Aorta (tissue), 5 donors: ENCODE measurements around the gene GATA3. TPM values are rescaled to one million over a fixed set of nuclear protein-coding genes. Genes with fewer than 3 reads are reported as not detected.
A peak's percentile ranks its signal among the peaks of the same experiment; 100 is the strongest.

ENCODE experiments used
- ATAC-seq: fragments of 200-7000 bp; cut with Tn5 transposase; one replicate; pipeline ENCODE4 v1.9.1; 2022; ENCODE audit warnings: moderate library complexity; ENCODE audit not compliant: low FRiP score
- DNase-seq, 2 donors: peaks; one replicate each; pipeline ENCODE4 v3.0.0-alpha.2; 2020
- H3K27ac ChIP-seq, 2 donors: one replicate each; pipeline ENCODE4 v1.5.1; 2013; ENCODE audit warnings: low read length in 2 of 2, mild to moderate bottlenecking in 2 of 2, moderate library complexity in 2 of 2, control low read depth in 1 of 2, inconsistent platforms in 1 of 2, low read depth in 1 of 2
- H3K27me3 ChIP-seq, 2 donors: one replicate each; pipeline ENCODE4 v1.6.1; 2013; ENCODE audit warnings: control low read depth in 1 of 2, low read length in 1 of 2, mild to moderate bottlenecking in 1 of 2, moderate library complexity in 1 of 2; ENCODE audit not compliant: insufficient read depth in 2 of 2, control insufficient read depth in 1 of 2
- H3K36me3 ChIP-seq, 2 donors: one replicate each; pipeline ENCODE4 v1.6.1; 2013; ENCODE audit warnings: control low read depth in 1 of 2, low read length in 1 of 2, mild to moderate bottlenecking in 1 of 2; ENCODE audit not compliant: insufficient read depth in 2 of 2, control insufficient read depth in 1 of 2
- H3K4me1 ChIP-seq, 2 donors: one replicate each; pipeline ENCODE4 v1.6.1; 2013; ENCODE audit warnings: low read length in 2 of 2, control low read depth in 1 of 2, mild to moderate bottlenecking in 1 of 2, moderate library complexity in 1 of 2; ENCODE audit not compliant: insufficient read depth in 2 of 2, control insufficient read depth in 1 of 2
- H3K4me3 ChIP-seq, 2 donors: one replicate each; pipeline ENCODE4 v1.5.1; 2013; ENCODE audit warnings: low read length in 2 of 2, control low read depth in 1 of 2, mild to moderate bottlenecking in 1 of 2
- H3K9me3 ChIP-seq: one replicate; pipeline ENCODE4 v1.6.1; 2013; ENCODE audit warnings: mild to moderate bottlenecking, low read length; ENCODE audit not compliant: control insufficient read depth
- WGBS, 2 donors: extraction: QIAGEN DNeasy Blood & Tissue Kit; methylation state at CpG; one replicate each; pipeline ENCODE4 v1.1.7; 2013; 5-methylcytosine and 5-hydroxymethylcytosine counted together
- intact Hi-C, 2 donors: fragments of 100-400 bp; cut with DNase I; formaldehyde crosslinking; loops; one replicate each; pipeline versions ENCODE4 v1.14.2 to v1.15.0; 2022
- polyA plus RNA-seq, 2 donors: library from polyadenylated mRNA; stranded (reverse); fragments of 200-250 nt; gene quantifications; one replicate each; pipeline ENCODE4 v1.2.3, GENCODE V29; 2013
- total RNA-seq, 2 donors: library from RNA; stranded (reverse); fragmentation: NEBNext Ultra II Directional; extraction: Animal tissue kit (Norgen Biotek cat#: 25700); gene quantifications; one replicate each; pipeline ENCODE4 v1.2.1, GENCODE V29; 2021
- donor health status: healthy with polysubstance abuse.
- donor health status: Bipolar disorder and iron deficiency.
- donor health status: DM: no; HTN: no; CAD: no.
- donor health status: DM: no; HTN: no; CAD: no.
- donor health status: DM: yes; HTN: yes; CAD: no.

GATA3 gene
- total and polyA plus RNA-seq, 4 donors: 0.78 to 2.0 (median 1.4) TPM; not detected in 1

DNA sequence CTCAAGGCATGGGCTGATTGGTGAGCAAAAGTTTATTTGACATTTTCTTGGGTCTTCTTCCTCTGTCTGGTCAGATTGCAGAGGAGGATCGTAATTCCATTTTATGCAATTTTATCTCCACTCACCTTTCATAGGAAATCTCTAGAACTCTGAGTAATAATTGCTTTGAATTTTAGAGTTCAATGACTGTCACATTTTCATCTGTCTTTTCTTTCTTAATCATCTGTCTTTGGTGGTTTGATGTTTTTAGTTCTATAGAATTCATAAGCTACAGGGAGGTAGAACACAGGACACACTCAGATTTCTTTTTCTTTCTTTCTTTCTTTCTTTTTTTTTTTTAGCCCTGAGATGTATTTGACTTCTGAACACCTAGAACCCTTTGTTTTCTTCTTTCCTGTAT lies 11.6 kb downstream of the GATA3 start:
- Histone ChIP-seq H3K36me3 (no peaks in the 10 kb centered on the region), H3K9me3 (no peaks in the 10 kb centered on the region), H3K4me1 (no peaks in the 10 kb centered on the region), H3K27me3 (no peaks in the 10 kb centered on the region), H3K27ac (no peak overlapping the region), H3K4me3 (no peak overlapping the region)
- DNase-seq (no peak), ATAC-seq (no peak)
- intact Hi-C loops: no loop called here
- 84 to 88% methylated on average over 1 of the region's 1 CpG for WGBS, 2 donors

DNA sequence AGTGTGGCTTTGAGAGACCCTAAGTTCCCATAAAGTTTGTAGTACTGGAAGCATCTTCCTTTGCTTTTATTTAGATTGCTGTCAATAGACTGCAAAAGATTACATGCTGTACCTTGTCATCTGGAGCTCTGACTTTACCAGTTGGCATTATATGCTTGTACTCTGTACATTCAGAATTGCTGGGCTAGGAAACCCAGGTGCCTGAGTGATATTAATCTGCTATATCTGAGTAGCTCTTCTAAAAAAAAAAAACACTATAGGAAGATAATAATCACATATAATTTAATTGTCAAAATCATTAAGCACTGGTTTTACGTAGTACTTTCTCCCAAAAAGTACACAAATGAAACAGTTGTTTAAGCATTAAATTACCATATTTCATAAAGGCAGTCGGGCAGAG lies 12.3 kb downstream of the GATA3 start:
- WGBS, 2 donors: 88 to 93% methylated on average over 2 of the region's 2 CpGs
- Histone ChIP-seq H3K27ac (no peak overlapping the region), H3K4me3 (no peak overlapping the region), H3K27me3 (no peaks in the 10 kb centered on the region), H3K36me3 (no peaks in the 10 kb centered on the region), H3K9me3 (no peaks in the 10 kb centered on the region), H3K4me1 (no peaks in the 10 kb centered on the region)
- DNase-seq (no peak), ATAC-seq (no peak)
- intact Hi-C loops: no loop called here

DNA sequence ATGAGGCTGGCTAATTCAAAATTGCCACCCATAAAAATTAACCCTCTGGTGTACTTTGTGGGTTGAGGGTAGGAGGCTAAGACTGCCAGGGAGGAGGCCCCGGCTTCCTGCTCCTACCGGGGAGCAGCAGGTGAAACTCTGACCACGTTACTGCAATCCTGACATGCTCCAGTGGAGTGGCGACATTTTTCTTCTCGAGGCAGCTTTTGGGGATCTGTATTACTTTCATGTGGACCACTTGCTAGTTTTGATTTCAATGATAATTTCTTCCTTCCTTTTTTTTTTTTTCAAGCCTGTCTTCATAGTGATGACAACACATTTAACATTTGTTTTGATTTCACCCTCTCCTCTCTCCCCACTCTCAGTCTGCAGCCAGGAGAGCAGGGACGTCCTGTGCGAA lies 14.6 kb downstream of the GATA3 start:
- DNase-seq: no peak
- intact Hi-C loops: no loop called here
- no peak overlapping the region for H3K27ac ChIP-seq
- no peak for ATAC-seq
- H3K4me3 ChIP-seq: no peak overlapping the region
- 84 to 90% methylated on average over 7 of the region's 7 CpGs for WGBS, 2 donors
- no peaks in the 10 kb centered on the region for H3K27me3 ChIP-seq
- H3K4me1 ChIP-seq: no peaks in the 10 kb centered on the region
- no peaks in the 10 kb centered on the region for H3K36me3 ChIP-seq
- no peaks in the 10 kb centered on the region for H3K9me3 ChIP-seq

DNA sequence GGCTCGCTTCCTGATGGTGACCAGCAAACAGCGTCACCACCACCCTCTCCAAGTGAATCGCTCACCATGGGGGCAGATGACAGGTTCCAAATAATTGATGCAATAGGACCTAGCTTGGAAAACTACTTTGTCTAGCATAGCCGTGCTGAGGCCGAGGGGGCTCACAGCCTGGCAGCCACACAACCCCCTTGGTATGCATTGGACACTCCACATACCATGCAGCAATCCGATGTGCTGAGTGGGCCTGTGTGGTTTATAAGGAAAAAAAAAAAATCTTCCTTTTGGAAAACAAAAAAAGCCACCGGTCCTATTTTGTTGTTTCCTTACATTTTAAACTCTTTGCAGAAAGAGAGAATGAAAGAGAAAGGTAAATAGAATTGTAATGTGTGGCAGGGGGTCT lies 15.1 kb downstream of the GATA3 start:
- Histone ChIP-seq H3K4me1 (no peaks in the 10 kb centered on the region), H3K27me3 (no peaks in the 10 kb centered on the region), H3K36me3 (no peaks in the 10 kb centered on the region), H3K4me3 (no peak overlapping the region), H3K9me3 (no peaks in the 10 kb centered on the region), H3K27ac (no peak overlapping the region)
- DNase-seq (no peak), ATAC-seq (no peak)
- WGBS, 2 donors: 71 to 86% methylated on average over 7 of the region's 7 CpGs
- intact Hi-C loops: no loop called here

DNA sequence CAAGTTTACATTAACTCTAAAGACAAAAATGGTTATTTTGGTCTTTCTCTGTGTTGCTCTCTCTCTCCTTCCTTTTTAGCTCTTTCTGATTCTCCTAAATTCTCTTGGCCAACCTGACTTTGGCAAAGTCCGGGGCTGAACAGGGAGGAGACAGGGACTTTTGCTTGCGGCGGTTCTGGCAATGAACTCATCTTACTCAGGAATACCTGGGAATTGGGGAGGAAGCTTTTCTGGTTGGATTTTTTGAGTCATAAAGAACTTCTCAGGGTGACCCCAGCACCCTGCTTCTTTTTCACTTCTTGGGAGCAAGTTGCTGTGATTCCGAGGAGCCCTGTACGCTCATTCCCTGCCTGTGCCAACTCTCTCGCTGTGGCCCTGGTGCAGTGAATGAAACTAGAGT lies 16.0 kb downstream of the GATA3 start:
- H3K27ac ChIP-seq: no peak overlapping the region
- H3K9me3 ChIP-seq: no peaks in the 10 kb centered on the region
- no peaks in the 10 kb centered on the region for H3K36me3 ChIP-seq
- DNase-seq (no peak), ATAC-seq (no peak)
- WGBS, 2 donors: 90 to 92% methylated on average over 6 of the region's 6 CpGs
- no peaks in the 10 kb centered on the region for H3K4me1 ChIP-seq
- no peak overlapping the region for H3K4me3 ChIP-seq
- H3K27me3 ChIP-seq: no peaks in the 10 kb centered on the region
- intact Hi-C loops: no loop called here

DNA sequence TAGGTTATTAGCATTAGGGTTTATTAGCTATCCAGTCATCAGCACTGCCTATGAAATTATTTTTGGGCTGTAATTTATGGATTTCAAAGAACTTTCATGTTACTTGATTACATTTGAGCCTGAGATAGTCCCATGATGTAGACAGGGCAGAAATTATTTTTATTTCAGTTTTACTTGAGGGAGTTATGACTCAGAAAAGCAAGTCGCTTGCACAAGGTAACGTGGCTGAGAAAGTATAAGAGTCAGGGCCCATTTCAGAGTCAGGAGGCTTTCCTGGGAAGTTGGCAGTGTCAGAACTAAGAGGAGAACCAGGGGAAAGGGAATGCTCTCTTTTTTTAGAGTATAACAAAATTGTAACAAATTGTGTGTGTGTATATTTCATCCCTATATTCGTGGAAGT lies 16.5 kb downstream of the GATA3 start:
- H3K4me3 ChIP-seq: no peak overlapping the region

DNA sequence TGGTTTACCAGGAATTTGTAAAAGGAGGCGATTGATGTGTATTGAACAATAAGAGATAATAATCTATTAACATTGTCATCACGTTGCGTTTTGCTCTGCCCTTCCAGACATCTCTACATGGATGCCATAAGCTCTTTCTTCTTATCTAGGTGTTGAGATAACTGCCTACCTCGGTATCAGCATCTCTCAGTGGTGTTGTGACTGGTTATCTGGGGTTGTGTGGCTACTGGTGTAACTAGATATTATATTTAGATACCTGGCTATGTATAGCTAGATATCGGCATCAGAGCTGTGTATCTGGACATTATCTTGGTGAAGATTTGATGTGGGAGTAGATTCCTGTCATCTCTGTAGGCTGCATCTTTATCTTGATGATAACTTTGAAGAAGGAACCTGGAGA lies 17.2 kb downstream of the GATA3 start:
- no peak overlapping the region for H3K4me3 ChIP-seq
- DNase-seq (no peak), ATAC-seq (no peak)
- no peaks in the 10 kb centered on the region for H3K4me1 ChIP-seq
- H3K27me3 ChIP-seq: no peaks in the 10 kb centered on the region
- 88 to 91% methylated on average over 5 of the region's 5 CpGs for WGBS, 2 donors
- intact Hi-C loops: no loop called here
- H3K27ac ChIP-seq: no peak overlapping the region
- H3K9me3 ChIP-seq: no peaks in the 10 kb centered on the region
- H3K36me3 ChIP-seq: no peaks in the 10 kb centered on the region

More for the DNA sequence above, 16.5 kb downstream of the GATA3 start:
- no peak overlapping the region for H3K27ac ChIP-seq
- no peaks in the 10 kb centered on the region for H3K27me3 ChIP-seq
- no peaks in the 10 kb centered on the region for H3K4me1 ChIP-seq
- H3K36me3 ChIP-seq: no peaks in the 10 kb centered on the region
- no peak for DNase-seq
- no peaks in the 10 kb centered on the region for H3K9me3 ChIP-seq
- 73 to 84% methylated on average over 3 of the region's 3 CpGs for WGBS, 2 donors
- intact Hi-C loops: no loop called here
- ATAC-seq: no peak

DNA sequence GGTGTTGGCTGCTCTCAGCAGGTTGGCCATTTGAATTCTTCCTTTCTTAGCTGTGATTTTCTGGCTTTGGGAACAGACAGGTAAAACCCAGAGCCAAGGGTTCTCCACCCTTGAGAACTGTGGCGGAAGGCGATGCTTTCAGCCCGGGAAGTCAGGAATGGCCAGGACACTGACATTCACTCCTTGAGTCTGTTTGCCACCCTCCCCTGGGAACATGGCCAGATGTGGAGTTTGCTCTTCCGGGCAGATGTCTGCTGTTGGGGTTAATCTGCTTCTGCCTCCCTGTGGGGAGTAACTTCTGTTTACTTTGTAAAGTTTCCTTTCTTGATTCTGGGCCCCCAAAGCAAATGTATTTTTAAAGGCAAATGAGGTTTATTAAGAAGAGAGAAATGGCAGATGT lies 17.7 kb downstream of the GATA3 start:
- 73 to 76% methylated on average over 4 of the region's 4 CpGs for WGBS, 2 donors
- DNase-seq (no peak), ATAC-seq (no peak)
- intact Hi-C loops: no loop called here
- H3K9me3 ChIP-seq: no peaks in the 10 kb centered on the region
- H3K36me3 ChIP-seq: no peaks in the 10 kb centered on the region
- no peaks in the 10 kb centered on the region for H3K27me3 ChIP-seq
- no peak overlapping the region for H3K4me3 ChIP-seq
- H3K27ac ChIP-seq: no peak overlapping the region
- no peaks in the 10 kb centered on the region for H3K4me1 ChIP-seq

DNA sequence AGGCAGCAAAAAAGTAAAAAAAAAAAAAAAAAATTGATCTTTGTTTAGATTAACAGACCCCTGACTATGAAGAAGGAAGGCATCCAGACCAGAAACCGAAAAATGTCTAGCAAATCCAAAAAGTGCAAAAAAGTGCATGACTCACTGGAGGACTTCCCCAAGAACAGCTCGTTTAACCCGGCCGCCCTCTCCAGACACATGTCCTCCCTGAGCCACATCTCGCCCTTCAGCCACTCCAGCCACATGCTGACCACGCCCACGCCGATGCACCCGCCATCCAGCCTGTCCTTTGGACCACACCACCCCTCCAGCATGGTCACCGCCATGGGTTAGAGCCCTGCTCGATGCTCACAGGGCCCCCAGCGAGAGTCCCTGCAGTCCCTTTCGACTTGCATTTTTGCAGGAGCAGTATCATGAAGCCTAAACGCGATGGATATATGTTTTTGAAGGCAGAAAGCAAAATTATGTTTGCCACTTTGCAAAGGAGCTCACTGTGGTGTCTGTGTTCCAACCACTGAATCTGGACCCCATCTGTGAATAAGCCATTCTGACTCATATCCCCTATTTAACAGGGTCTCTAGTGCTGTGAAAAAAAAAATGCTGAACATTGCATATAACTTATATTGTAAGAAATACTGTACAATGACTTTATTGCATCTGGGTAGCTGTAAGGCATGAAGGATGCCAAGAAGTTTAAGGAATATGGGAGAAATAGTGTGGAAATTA lies 19.4 kb downstream of the GATA3 start:
- H3K27me3 ChIP-seq: no peaks in the 10 kb centered on the region
- WGBS, 2 donors: 87 to 89% methylated on average over 15 of the region's 15 CpGs

More for the DNA sequence above, 19.4 kb downstream of the GATA3 start:
- intact Hi-C loops: no loop called here
- H3K9me3 ChIP-seq: no peaks in the 10 kb centered on the region
- no peak overlapping the region for H3K4me3 ChIP-seq
- H3K4me1 ChIP-seq: no peaks in the 10 kb centered on the region
- H3K36me3 ChIP-seq: no peaks in the 10 kb centered on the region
- peak; percentile 38 for ATAC-seq
- no peak overlapping the region for H3K27ac ChIP-seq
- DNase-seq: no peak
